ENCODE results near the gene EIF2B1.

The EIF2B1 gene

DNA sequence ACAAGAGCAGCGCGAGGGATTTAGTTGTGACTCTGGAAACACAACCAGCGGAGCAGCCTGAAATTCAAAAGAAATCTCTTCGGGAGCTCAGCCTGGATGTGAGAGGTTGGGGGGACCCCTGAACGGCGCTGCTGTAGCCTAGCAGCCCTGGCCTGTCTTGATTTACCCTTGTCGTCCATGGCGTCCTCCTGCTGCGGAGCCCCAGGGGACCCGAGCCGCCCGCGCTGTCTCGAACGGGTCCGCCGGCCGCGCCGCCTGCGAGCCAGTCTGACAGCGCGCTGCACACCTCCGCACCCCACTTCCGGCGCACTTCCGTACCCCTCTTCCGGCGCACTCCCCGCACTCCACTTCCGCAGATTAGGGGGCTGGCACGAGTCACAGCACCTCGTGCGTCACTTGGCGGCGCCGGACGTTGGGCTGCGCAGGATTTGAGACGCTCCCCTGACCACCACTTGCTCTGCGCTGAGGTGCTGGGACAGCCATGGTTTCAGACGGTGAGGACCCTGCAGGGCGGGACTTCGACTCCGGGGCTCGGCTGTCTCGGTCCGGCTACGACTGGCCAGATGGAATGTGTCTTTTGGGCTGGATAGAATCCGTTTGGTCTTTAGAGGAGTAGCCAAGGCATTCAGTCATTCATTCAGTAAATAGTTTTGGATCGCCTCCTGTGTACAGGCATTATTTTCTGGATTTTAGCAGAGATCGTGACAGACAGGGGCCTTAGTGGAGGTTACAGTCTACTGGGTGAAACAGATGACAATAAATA is at the start of gene EIF2B1, which contains the start of gene GTF2H3:
Gene EIF2B1, minus strand, starts transcription at position 308 of the 763 bp plus-strand sequence. Its CDS starts 129 bp downstream, at position 179.
Gene GTF2H3, plus strand, starts transcription at position 451 of the 763 bp plus-strand sequence. Its CDS starts 31 bp downstream, at position 482.
- DNase-seq, result peak; percentile 84

DNA sequence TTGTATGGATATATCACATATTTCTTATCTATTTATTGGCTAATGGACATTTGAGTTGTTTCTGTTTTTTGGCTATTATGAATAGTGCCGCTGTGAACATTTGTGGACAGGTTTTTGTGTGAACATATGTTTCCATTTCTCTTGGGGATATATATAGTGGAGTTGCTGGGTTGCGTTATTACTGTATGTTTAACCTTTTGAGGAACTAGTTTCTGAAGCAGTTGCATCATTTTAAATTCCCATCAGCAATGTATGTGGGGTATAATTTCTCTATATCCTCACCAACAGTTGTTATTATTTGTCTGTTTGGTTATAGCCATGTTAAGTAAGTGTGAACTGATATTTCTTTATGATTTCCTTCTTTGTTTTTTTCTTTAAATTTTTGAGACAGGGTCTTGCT is 48.1 kb upstream of the EIF2B1 start:
- DNase-seq, result no peak

DNA sequence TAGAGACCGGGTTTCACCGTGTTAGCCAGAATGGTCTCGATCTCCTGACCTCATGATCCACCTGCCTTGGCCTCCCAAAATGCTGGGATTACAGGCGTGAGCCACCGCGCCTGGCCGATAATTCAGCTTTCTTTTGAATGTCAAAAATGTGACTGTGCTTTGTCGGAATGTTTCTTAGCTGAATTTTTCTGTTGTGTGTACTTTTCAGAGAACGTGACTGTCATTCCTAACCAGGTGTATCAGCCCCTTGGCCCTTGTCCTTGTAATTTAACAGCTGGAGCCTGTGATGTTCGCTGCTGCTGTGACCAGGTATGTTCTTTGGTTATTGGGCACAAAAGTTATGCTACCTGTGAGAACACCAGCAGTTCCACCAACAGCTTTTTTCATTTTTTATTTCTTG is 45.5 kb upstream of the EIF2B1 start:
- DNase-seq, result no peak

DNA sequence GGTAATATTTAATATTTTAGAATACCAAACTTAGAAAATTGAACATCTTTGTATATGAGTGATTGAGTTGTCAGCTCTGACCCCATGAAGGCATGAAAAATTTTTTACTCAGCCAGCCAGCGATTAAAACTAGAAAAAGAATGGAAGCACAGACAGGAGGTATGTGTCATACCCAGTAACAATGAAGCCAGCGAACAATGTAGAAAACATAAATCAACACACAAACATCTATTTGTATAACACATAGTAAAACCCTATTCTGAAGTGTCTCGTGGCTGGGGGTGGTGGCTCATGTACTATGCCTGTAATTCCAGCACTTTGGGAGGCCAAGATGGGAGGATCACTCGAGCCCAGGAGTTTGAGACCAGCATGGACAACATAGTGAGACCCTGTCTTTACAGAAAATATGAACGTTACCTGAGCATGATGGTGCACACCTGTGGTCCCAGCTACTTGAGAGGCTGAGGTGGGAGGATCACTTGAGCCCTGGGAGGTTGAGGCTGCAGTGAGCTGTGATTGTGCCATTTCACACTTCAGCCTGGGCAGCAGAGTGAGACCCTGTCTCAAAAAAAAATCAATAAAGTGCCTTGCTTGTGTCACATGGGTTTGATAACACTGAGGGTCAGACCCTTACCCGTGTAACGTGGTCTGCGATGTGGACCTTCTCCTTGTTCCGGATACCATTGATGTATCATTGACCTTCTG is 43.3 kb upstream of the EIF2B1 start:
- no peak for DNase-seq

DNA sequence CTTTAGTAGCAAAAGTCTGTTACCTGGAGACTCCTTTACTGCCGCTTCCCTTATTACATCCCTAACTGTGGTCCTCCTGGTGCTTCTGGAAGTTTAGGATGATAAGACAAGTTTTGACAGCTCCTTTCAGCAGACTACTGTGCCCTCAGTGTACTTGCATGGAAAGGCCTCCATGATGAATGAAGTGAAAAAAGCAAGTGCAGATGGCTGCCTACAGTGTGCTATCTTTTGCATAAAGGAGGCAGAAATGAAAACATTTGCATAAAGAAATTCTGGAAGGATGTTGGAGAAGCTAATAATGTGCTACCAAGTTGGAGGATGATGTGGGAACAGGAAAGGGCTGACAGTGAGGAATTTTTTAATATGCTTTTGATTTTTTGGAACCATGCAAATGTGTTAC is 42.0 kb upstream of the EIF2B1 start:
- no peak for DNase-seq

DNA sequence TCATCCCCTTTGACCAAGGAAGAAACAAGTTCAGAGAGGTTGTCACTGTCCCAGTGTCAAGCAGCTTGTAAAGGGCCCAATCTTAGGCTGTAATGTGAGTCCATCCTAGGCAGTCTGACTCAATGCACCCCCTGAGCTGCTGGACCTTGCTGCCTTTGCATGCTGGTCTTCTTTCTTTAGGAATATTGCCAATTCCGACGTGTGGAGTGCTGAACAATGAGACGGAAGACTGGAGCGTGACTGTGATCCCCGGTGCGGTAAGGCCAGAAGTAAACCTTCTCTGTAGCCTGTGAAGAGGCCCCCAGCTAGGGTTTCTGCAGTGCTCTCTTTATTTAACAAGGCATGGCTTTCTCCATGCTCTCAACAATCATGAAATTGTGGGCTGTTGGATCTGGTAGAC is 38.4 kb upstream of the EIF2B1 start:
- DNase-seq, result no peak

DNA sequence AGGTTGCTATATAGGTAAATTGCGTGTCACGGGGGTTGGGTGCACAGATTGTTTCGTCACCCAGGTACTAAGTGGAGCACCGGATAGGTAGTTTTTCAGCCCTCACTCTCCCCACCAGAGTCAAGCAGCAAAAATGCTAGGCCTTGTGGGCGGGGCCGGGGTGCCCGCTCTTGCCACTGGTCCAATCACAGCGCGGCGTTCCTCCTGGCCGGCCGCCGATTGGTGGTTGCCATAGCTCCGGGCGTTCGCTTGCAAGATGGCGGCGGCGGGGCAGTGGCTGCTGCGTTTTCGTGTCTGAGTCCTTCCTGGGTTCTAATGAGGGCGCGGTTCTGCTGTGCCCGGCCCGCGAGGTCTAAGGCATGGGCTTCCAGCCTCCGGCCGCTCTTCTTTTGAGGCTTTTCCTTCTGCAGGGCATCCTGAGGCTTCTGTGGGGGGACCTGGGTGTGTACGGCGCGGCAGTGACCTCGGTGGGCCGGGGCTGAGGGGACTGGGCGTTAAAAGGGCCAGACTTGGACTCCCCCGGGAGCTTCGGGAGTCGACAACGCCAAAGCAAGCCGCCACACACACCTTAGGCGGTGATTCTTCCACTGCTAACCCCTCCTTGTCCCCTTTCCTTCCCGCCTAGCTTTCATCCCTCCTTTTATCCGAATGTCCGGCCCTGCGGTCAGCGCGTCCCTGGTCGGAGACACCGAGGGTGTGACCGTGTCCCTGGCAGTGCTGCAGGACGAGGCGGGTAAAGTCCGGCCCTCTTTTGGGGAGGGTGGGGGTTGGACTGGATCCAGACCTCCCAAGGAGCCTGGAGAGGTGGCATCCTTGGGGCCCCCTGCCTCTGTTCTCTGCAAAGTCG is 37.6 kb upstream of the EIF2B1 start, which contains the start of gene TCTN2:
Gene TCTN2, plus strand, starts transcription at position 232 of the 847 bp plus-strand sequence. Its CDS starts 128 bp downstream, at position 360.
- peak; percentile 75 for DNase-seq

DNA sequence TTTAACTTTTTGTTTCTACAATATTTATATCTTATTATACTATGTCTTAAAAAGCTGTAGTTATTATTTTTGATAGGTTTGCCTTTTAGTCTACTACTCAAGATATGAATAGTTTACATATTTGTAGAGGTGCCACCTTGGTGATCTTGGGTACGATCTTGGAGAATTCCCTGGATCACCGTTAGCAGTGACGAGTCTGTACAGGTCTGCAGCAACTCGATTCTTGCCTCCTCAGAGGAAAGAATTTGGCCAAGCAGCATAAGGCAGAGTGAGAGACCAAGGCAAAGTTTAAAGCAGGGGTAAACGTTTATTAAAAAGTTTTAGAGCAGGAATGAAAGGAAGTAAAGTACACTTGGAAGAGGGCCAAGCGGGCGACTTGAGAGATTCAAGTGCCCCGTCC is 34.3 kb upstream of the EIF2B1 start:
- DNase-seq, result no peak

DNA sequence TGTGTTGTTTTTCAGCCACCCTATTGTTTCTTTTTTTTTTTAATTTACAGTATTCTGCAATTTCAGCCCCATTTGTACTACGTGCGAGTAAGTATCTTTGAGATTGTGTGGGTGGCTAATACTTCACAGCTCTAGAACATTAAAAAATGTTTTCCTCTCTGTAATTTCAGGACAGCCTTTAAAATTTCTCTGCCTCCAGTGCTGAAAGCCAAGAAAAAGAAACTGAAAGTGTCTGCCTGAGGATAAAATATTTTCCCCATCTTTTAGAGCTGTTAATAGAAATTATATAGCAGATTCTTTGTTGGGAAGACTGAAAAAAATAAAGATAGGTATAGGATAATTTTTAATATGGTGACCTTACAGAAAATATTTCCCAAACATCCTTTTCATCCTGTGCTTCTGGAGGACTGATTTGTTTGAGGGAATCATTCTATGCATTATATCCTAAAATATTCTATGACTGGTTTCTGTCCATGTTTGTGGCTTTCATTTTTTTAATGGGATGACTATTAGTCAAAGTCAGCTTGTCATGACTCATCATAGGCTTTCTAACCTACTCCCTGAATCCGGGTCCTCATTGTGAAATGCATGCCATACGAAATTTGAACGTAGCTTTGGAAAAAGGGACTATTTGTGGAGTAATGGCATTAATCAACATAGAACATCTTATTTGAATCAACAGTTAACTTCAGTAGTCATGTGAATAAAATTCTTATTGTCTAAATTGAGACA is 26.7 kb upstream of the EIF2B1 start:
- no peak for DNase-seq

DNA sequence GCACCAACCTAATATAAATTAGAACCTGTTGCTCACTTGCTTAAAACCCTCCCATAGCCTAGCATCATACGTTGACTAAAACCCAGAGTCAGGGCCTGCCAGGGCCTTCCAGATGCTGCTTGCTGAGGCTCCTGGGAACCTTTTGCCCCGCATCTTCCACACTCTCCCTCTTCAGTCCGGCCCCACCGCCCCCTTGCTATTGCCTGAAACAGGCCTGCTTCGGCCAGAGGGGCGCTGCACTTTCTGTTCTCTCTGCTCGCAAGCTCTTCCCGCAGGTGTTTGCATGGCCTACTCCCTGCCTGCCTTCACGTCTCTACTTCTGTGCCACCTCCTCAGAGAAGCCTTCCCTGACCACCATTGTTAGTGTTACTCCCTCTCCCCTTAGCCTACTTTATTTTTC is 23.7 kb upstream of the EIF2B1 start:
- no peak for DNase-seq

DNA sequence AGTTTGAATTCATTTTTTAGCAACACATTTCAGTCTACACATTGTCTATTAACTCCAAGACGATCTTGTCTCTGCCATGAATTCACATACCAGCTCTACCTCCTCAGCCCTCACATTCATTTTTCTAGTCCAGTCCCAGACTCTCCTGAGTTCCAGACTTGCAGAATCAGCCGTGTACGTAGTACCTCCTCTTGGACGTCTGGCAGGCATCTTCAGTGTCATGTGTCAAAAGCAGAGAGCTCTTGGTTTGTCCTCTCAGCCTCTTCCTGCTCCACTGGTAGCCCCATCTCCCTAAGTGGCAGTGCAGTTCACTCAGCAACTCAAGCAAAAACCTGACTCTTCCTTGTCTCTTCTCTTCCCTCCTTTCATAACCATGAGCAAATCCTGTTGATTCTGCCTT is 22.9 kb upstream of the EIF2B1 start:
- DNase-seq, result no peak

DNA sequence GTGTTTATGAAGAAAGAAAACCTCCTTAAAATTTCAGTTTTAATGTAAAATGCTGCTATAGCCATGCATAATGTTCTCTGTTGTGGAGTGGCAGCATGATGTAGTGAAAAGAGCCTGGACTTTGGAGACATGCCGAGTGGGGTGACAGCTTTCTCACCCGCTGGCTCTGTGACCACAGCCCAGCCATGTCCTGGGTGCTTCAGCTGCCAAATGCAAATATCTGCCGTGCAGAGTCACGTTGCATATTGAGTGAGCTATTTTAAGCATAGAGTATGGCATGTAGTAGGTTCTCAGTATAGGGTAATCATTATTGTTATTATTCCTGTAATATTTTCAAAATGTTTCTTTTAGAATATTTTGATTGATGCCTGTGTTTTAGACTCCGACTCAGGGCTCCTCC is 21.9 kb upstream of the EIF2B1 start:
- DNase-seq, result no peak

DNA sequence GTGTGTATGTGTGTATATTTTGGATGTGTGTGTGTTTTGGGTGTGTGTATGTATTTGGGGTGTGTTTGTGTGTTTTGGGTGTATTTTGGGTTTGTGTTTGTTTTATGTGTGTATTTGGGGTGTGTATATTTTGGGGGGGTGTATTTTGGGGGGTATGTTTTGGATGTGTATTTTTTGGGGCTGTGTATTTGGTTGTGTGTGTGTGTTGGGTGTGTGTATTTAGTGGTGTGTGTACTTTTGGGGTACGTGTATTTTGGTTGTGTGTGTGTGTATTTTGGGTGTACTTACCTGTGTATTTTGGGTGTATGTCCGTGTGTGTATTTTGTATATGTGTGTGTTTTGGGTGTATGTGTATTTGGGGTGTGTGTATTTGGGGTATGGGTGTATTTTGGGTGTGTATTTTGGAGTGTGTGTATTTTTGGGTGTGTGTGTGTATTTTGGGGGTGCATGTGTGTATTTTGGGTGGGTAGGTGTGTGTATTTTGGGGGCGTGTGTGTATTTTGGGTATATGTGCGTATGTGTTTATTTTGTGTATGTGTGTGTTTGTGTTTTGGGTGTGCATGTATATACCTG is 20.7 kb upstream of the EIF2B1 start:
- DNase-seq, result no peak

DNA sequence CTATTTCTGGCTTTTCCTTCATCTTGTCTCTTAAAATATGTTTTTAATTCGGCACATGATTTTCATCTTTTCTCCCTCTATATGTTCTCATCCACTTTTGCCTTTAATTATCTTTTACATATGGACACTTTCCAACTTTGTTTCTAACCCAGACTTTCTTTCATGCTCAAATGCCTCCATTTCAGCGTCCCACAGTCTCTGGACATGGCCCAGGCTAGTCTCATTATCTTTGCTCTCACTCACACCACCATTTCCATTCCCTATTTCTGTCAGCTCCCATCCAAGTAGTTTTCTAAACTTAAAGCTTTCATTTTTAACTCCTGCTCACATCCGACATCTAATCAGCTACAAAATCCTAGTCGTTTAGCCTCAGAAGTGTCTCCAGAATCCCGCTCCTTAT is 14.9 kb upstream of the EIF2B1 start:
- DNase-seq, result no peak

DNA sequence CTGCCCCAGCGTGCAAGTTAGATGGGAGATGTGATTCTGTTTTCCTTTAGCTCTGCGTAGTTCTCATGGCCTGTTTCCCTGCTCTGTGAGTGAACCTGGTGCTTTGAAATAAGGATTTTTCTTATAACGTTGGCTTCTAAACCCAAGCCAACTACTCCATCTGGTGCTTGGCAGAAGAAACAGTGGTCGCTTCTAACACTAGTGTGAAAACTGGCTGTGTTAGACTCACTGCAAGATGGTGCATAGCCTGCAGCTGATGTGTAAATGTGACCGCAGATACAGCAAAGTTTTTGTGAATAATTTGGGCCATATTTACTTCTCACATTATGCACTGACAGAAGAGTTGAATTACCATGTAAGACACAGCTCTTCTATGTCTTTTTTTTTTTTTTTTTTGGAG is 12.4 kb upstream of the EIF2B1 start:
- no peak for DNase-seq

DNA sequence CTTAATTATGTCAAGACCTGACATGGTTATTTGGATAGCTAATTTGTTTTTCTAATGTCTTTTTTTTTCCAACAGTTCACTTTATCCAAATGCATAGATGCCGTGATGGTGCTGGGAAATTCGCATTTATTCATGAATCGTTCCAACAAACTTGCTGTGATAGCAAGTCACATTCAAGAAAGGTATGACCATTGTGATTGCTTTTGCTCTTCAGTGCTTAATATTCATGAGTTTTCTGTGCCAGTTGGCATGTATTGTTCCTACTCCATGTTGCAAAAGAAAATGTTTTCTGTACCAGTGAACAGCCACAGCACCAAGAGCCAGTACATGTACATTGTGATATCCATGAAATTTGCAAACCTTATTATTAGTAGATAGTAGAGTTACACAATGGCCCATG is 11.9 kb upstream of the EIF2B1 start:
- no peak for DNase-seq

DNA sequence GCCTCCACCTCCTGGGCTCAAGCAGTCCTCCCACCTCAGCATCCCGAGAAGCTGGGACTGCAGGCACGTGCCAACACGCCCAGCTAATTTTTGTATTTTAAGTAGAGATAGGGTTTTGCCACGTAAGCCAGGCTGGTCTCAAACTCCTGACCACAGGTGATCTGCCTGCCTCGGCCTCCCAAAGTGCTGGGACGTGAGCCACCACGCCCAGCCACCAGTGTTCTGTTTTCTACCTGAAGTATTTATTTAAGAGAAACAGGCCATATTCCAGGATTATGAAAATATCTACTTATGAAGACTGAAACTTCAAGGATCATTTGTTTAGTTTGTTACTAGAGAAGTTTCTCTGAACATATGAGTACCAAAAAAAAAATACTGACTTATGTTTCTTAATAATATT is 10.4 kb upstream of the EIF2B1 start:
- no peak for DNase-seq

DNA sequence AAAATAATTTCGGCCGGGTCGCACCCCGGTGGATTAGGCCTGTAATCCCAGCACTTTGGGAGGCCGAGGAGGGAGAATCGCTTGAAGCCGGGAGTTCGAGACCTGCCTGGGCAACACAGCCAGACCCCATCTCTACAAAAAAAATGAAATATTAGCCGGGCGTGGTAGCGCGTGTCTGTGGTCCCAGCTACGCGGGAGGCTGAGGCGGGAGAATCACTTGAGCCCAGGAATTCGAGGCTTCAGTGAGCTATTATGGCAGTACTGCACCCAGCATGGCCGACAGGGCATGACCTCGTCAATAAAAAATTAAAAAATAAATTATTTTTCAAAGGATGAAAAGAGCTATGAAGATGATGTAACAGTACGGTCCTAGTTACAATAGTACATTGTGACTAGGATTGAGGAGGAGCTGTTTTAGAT is 666 bp upstream of the EIF2B1 start:
- DNase-seq, result no peak

DNA sequence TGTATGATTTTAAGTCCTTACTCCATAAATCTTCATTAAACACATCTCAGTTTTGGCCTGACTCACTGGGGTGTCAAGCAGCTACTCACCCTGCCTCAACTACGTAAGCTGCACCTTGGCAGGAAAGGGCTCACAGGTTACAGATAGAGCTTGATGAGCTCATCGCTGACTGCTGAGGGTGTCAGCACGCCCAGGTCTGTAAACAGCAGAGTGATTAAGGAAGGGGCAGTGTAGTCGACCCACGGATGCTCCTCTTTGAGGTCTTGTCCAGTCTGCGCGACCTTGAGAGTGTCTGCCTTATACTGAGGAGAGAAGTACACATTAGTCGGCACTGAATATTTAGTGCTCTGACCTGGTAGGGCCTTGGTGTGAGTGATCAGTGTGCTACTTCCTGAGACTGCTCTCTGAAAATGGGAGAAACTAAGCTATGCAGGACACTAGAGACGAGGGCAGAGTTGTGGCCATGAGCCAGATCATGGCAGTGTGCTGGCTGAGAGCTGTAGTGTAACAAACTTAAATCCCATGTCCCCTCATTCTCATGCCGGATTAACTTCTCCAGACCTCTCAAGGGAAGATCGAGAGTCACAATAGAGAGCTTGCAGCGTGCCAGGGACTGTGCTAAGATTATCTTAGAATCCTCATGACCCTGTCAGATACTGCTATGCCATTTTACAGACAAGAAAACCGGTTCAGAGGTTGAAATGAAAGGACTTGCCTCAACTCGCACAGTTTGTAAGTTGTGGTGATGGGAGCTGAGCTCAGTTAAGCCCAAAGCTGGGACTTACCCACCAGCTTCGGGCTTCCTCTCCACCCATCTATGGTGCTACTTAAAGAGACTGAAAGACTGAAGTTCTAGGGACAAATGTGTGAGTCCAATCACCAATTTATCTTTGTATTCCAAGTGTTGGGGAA is 11.6 kb downstream of the EIF2B1 start:
- DNase-seq, result no peak

DNA sequence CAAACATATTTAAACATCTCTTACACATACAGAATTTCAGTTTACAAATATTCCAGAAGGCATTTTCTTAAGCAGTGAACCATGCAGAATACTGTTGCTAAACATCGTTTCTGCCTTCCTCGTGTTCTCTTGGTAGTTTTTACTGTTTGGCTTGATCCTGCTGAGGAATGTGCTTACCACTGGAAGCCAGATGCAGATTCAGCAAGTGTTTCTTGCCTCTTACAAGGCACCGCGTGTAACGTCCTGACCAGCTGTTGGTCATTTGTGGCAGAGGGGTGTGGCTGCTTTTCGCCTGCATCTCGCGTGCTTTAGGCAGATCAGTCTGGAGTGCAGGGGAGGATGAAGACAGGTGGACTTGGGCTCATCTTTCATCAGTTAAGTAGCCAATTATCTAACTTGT is 12.4 kb downstream of the EIF2B1 start:
- DNase-seq, result no peak

DNA sequence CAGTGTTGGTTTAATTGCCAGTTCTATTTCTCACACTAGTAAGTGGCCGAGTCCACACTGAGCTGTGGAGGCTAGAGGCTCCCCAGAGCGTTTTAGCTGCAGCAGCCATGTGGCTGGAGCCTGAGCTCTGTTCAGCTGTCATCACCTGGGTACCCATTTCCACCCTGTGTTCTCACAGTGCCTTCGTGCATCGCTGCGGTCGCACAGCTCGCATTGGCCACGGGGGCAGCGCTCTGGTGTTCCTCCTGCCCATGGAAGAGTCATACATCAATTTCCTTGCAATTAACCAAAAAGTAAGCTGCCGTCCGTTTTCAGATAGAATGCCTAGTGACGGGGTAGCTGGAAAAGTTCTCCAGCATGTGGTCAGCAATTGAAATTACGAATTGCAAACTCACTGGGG is 15.9 kb downstream of the EIF2B1 start:
- DNase-seq, result no peak

Measured in DMS 273 treated with DMSO at 0.1 percent for 48 hours (cell line).